GM21576 (cell line): ENCODE data around the gene POLE.
A peak's percentile ranks its signal among the peaks of the same experiment; 100 is the strongest.

ENCODE experiments used
- ATAC-seq: cut with Tn5 transposase; IDR thresholded peaks from one replicate; pipeline ENCODE4 v1.9.1; 2021; ENCODE audit warnings: mild to moderate bottlenecking, moderate library complexity; ENCODE audit not compliant: unreplicated experiment

Gene POLE, protein sequence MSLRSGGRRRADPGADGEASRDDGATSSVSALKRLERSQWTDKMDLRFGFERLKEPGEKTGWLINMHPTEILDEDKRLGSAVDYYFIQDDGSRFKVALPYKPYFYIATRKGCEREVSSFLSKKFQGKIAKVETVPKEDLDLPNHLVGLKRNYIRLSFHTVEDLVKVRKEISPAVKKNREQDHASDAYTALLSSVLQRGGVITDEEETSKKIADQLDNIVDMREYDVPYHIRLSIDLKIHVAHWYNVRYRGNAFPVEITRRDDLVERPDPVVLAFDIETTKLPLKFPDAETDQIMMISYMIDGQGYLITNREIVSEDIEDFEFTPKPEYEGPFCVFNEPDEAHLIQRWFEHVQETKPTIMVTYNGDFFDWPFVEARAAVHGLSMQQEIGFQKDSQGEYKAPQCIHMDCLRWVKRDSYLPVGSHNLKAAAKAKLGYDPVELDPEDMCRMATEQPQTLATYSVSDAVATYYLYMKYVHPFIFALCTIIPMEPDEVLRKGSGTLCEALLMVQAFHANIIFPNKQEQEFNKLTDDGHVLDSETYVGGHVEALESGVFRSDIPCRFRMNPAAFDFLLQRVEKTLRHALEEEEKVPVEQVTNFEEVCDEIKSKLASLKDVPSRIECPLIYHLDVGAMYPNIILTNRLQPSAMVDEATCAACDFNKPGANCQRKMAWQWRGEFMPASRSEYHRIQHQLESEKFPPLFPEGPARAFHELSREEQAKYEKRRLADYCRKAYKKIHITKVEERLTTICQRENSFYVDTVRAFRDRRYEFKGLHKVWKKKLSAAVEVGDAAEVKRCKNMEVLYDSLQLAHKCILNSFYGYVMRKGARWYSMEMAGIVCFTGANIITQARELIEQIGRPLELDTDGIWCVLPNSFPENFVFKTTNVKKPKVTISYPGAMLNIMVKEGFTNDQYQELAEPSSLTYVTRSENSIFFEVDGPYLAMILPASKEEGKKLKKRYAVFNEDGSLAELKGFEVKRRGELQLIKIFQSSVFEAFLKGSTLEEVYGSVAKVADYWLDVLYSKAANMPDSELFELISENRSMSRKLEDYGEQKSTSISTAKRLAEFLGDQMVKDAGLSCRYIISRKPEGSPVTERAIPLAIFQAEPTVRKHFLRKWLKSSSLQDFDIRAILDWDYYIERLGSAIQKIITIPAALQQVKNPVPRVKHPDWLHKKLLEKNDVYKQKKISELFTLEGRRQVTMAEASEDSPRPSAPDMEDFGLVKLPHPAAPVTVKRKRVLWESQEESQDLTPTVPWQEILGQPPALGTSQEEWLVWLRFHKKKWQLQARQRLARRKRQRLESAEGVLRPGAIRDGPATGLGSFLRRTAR (N-terminal part only)

GRCh38 chr12:132687211-132688164 lies at the start of gene POLE, which contains the start of gene PXMP2:
Gene POLE (minus strand): TSS chr12:132687342. CDS start chr12:132687315, 27 bp downstream.
Gene PXMP2 (plus strand): TSS chr12:132687587. CDS start chr12:132687671, 84 bp downstream.
- peak; percentile 89 for ATAC-seq

GRCh38 chr12:132736913-132737312 lies 49.8 kb upstream of the POLE start:
- no peak for ATAC-seq

- no peak for ATAC-seq
These were observed 49.2 kb upstream of the POLE start for GRCh38 chr12:132736378-132736777.

GRCh38 chr12:132735496-132735895 lies 48.4 kb upstream of the POLE start:
- ATAC-seq, result no peak

- no peak for ATAC-seq
These were observed 47.1 kb upstream of the POLE start for GRCh38 chr12:132734206-132734605.

DNA sequence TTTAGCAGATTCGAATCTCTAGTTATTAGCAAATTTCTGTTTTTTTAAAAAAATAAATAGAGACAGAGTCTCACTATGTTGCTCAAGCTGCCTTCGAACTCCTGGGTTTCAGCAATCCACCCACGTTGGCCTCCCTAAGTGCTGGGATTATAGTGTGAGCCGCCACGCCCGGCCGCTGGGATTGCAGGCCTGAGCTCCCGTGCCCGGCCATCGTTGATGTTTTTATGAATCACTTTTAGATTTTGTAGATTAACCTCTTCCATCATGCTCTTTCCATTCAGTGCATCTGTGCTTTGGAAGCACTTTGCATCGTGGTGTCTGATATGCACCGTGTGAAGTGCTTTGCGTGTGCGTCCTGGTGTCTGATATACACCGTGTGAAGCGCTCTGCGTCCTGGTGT lies 44.4 kb upstream of the POLE start:
- ATAC-seq, result no peak

GRCh38 chr12:132730353-132730752 lies 43.2 kb upstream of the POLE start:
- no peak for ATAC-seq

DNA sequence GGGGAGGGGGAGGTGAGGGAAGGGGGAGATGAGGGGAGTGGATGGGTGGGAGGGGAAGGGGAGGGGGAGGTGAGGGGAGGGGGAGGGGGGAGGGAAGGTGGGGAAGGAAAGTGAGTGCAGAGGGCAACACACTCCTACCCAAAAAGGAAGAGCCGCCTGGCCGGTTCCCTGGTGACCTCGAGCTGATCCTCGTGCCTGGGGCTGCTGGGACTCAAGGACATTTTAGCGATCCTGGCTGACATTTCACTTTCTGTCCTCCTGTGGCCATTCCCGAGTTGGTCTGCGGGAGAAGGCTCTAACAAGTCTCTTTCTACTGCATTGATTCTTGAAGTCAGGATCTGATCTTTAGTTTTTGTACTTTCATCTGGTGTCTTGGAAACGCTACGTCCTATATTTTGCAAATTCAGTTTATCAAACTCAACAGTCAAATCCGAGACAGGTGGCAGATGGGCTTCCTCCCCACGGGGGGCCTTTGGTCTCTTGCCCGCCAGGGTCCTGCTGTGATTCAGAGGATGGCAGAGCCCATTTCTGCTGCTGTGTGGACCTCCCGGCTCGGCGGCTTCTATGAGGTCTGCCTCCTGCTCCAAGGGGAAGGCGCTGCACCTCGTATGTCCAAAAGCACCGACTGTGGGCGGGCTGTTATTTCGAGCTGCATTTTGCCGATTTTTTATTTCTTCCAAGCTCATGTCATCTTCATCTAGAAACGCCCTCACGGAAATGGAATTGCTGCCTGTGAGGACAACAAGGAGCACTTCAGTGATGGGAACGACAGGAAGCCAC lies 42.6 kb upstream of the POLE start:
- no peak for ATAC-seq

GRCh38 chr12:132728502-132728901 lies 41.4 kb upstream of the POLE start:
- no peak for ATAC-seq

- ATAC-seq, result no peak
These were observed 40.1 kb upstream of the POLE start for GRCh38 chr12:132727091-132727794.

DNA sequence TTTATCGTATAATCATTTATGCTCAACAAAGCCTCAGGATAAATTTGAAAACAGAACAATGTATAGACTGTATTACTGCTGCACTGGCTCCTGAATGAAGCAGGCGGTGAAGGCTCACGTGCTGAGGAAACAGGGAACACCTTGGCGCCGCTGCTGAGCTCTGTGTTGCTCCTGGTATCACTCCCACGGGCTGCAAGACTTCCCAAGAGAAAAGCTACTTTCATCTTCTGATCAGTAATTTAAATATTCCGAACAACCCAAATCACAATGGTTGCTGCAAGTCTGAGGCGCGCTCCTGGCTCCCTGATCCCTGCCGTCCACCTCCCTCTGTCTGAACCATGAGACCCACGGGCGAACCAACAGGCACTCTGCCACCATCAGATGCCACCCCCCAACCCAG lies 39.2 kb upstream of the POLE start:
- no peak for ATAC-seq

DNA sequence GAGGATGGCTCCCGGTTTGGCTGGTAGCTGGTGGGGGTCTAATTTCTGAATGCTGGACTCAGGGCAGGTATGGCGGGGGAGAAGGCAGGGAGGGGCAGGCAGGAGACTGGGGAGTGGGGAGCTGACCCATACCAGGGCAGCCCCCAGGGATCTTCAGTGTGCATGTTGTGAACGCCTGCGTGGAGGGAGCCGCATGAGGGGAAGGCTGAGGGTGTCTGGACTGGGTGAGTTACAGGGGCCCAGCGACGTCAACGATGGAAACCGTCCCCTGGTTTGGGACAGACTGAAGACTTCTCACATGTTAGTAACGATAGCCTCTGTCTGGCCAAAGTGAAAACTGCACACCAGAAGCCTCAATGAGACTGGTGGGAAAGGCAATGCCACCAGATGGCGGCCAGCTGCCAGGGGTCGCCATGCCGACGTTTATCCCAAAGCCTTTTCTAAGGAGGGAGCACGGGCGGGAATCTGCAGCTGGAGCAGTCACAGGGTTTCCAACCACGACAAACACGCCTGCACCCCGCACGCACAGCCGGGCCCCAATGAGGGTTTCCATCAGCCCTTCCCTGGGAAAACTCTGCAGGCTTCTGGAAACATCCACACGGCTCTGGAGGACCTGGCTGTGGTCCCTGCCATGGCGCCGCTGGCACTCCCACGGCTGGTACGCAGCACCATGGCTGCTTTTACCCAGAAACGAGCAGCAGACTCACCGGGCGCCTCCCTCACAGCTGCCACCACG lies 37.5 kb upstream of the POLE start:
- ATAC-seq, result no peak

- no peak for ATAC-seq
These were observed 36.6 kb upstream of the POLE start for GRCh38 chr12:132723764-132724140.

DNA sequence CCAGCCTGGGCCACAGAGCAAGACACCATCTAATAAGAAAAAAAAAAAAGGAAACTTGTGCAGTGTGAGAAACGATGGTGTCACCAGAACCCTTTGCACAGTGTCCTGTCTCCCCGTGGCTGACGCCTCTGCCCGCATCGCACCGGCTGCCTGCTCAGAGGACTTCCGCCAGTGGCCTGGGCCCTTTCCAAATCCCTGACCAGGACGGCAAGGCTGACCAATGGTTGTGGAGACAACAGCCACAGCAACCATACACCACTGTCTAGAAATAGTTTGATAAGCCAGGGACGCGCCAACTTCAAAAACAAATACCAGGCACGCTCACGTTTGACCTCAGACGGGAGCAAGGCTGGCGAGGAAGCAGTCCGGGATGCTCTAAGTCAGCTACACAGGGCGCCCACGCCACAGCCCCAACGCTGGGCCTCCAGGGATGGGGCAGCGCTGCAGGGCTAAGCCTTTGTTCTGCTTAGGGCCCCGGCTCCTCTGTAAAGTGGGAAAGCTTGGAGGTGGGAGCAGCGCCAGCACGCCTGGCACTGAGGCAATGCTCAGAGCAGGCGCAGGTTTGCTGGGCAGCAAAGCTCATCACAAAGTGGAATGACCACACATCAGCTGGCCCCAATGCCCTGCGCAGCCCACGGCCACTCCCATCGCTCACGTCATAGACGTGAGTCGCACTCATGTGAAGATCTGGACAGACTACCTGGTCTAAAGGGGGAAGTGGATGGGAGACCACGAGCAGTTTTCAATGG lies 36.0 kb upstream of the POLE start:
- ATAC-seq, result no peak

- ATAC-seq, result no peak
These were observed 33.6 kb upstream of the POLE start for GRCh38 chr12:132720606-132721345.

GRCh38 chr12:132719954-132720324 lies 32.8 kb upstream of the POLE start:
- ATAC-seq, result no peak
